ENCODE data around the gene ADAMTS12.

- no peak for TF ChIP-seq CTCF (IDR thresholded peaks at IDR 0.05)
- TF ChIP-seq POLR2A (IDR thresholded peaks at IDR 0.05): no peak
Measured at GRCh38 chr5:33832404-33833236, 59.2 kb downstream of the ADAMTS12 start.

Data from body of pancreas (tissue), 4 donors.